Measurements from ENCODE around the gene TMEM240.
A peak's percentile ranks its signal among the peaks of the same experiment; 100 is the strongest.
"Not testable (repeated sequence)": the region's sequence is repeated elsewhere in the genome, so short reads cannot be mapped to it uniquely, and the experiment has no call there.

TMEM240 gene

DNA sequence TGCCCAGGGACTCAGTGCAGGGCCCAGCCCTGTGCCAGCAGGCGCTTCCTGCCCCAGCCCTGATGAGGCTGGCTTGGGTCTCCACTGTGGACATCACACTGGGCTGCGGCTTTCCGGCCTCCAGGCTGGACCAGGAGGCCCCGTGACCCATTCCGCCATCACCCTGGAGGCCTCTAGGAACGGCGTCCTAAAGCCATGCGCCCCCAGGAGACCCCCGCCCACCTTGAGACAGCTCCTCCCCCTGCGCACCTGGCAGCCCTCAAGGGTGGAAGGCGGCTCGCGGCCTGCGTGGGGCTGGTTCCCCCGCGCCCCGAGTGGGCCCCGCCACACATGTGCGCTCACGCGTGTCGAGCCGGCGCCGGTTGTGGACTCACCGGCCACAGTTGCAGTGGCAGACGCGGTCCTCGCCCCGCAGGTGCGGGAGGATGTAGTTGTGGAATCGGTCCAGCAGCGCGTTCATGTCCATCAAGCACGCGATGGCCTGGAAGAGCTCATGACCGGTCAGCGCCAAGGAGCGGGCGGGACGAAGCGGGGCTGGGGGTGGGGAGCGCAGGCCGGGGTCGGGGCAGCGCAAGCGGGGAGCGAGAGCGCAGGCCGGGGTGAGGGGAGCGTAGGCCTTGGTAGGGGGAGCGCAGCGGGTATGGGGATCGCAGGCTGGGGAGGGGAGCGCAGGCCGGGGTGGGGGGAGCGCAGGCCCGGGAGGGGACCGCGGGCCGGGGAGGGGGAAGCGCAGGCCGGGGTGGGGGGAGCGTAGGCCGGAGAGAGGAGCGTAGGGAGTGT, 924 bp downstream of the TMEM240 start:
- Mint-ChIP-seq H3K27me3 (peaks cover 5 to 12% of the 10 kb centered on the region in 2 donors), H3K4me1 (peaks cover 3 to 5% of the 10 kb centered on the region in 2 donors), H3K36me3 (peaks cover 24 to 28% of the 10 kb centered on the region in 2 donors), H3K4me3 (peak overlapping the region; percentile 76 to 78), H3K27ac (peak overlapping the region; percentile 71), H3K9me3 (no peaks in the 10 kb centered on the region)
- peak in 1 of 2 donors; percentile 4 for ATAC-seq (replicated peaks)
- no peak for DNase-seq

GRCh38 chr1:1538989-1539309, 1.5 kb downstream of the TMEM240 start:
- peaks cover 24 to 27% of the 10 kb centered on the region in 2 donors for H3K36me3 Mint-ChIP-seq
- peaks cover 5 to 12% of the 10 kb centered on the region in 2 donors for H3K27me3 Mint-ChIP-seq
- H3K27ac Mint-ChIP-seq = no peak overlapping the region
- DNase-seq = no peak
- no peak for ATAC-seq (replicated peaks)
- H3K4me3 Mint-ChIP-seq = peak overlapping the region; percentile 6 to 76
- no peaks in the 10 kb centered on the region for H3K9me3 Mint-ChIP-seq
- peaks cover 3 to 5% of the 10 kb centered on the region in 2 donors for H3K4me1 Mint-ChIP-seq

- H3K27me3 Mint-ChIP-seq = peaks cover 5 to 12% of the 10 kb centered on the region in 2 donors
- peaks cover 21 to 25% of the 10 kb centered on the region in 2 donors for H3K36me3 Mint-ChIP-seq
- no peak overlapping the region for H3K4me3 Mint-ChIP-seq
- ATAC-seq (replicated peaks) = no peak
- DNase-seq = no peak
- H3K27ac Mint-ChIP-seq = no peak overlapping the region
- H3K9me3 Mint-ChIP-seq = no peaks in the 10 kb centered on the region
- peaks cover 3 to 5% of the 10 kb centered on the region in 2 donors for H3K4me1 Mint-ChIP-seq
Observed at GRCh38 chr1:1538334-1538733, 2.1 kb downstream of the TMEM240 start.

GRCh38 chr1:1537626-1538250, 2.7 kb downstream of the TMEM240 start:
- Mint-ChIP-seq H3K27me3 (peaks cover 5 to 12% of the 10 kb centered on the region in 2 donors), H3K36me3 (peaks cover 18 to 23% of the 10 kb centered on the region in 2 donors), H3K9me3 (no peaks in the 10 kb centered on the region), H3K27ac (no peak overlapping the region), H3K4me1 (peaks cover 3 to 5% of the 10 kb centered on the region in 2 donors), H3K4me3 (no peak overlapping the region)
- DNase-seq = no peak
- ATAC-seq (replicated peaks) = no peak

GRCh38 chr1:1536938-1537546, 3.4 kb downstream of the TMEM240 start:
- peaks cover 3 to 5% of the 10 kb centered on the region in 2 donors for H3K4me1 Mint-ChIP-seq
- peaks cover 21 to 22% of the 10 kb centered on the region in 2 donors for H3K36me3 Mint-ChIP-seq
- DNase-seq = no peak
- no peak overlapping the region for H3K27ac Mint-ChIP-seq
- H3K9me3 Mint-ChIP-seq = peaks cover 1 to 2% of the 10 kb centered on the region in 2 donors
- no peak overlapping the region for H3K4me3 Mint-ChIP-seq
- ATAC-seq (replicated peaks) = no peak
- H3K27me3 Mint-ChIP-seq = peaks cover 5 to 12% of the 10 kb centered on the region in 2 donors

- DNase-seq (no peak), ATAC-seq (replicated peaks) (no peak)
- H3K36me3 Mint-ChIP-seq = peaks cover 19% of the 10 kb centered on the region in 2 donors
- peaks cover 5 to 12% of the 10 kb centered on the region in 2 donors for H3K27me3 Mint-ChIP-seq
- peaks cover 3 to 5% of the 10 kb centered on the region in 2 donors for H3K4me1 Mint-ChIP-seq
- H3K4me3 Mint-ChIP-seq = no peak overlapping the region
- H3K27ac Mint-ChIP-seq = no peak overlapping the region
- peaks cover 4% of the 10 kb centered on the region in 2 donors for H3K9me3 Mint-ChIP-seq
Observed at GRCh38 chr1:1536019-1536937, 4.1 kb downstream of the TMEM240 start.

DNA sequence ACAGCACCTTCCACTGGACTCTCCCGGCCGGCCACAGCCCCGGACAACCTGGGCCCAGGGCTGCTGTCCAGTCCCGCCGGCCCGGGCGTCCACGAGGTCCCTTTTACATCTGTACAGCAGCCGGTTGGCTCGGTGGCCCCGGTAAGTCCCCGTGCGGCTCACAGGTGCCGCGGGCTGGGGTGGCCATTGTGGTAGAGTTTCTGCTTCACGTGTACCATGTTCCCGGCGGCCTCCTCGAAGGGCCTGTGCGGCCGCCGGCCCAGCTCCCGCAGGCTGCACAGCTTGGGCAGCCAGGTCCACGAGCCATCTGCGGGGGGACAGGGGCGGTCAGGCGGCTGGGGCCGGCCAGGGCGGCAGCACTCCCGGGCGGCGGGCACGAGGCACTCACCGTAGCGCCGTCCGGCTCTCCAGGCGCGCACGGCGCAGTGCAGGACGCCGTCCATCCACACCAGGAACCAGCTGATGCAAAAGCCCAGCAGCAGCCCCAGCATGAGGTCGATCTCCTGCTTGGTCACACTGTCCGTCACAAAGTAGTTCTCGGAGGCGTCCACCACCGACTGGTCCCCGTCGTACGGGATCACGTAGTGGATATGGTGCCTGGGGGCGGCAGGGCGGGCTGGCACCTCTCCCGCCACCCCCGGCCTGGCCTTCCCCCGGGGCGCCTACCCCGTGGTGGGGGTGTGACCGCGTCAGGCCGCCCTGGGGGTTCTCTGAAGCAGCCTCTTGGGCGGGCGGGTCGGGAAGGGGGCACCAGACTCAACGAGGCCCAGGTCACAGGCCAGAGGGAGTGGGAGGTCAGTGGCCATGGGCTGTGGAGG, 5.0 kb downstream of the TMEM240 start:
- no peak for DNase-seq
- Mint-ChIP-seq H3K9me3 (peaks cover 4 to 6% of the 10 kb centered on the region in 2 donors), H3K27me3 (peaks cover 5 to 12% of the 10 kb centered on the region in 2 donors), H3K27ac (no peak overlapping the region), H3K4me3 (no peak overlapping the region), H3K4me1 (peaks cover 3 to 5% of the 10 kb centered on the region in 2 donors), H3K36me3 (peaks cover 24% of the 10 kb centered on the region in 2 donors)
- no peak for ATAC-seq (replicated peaks)

DNA sequence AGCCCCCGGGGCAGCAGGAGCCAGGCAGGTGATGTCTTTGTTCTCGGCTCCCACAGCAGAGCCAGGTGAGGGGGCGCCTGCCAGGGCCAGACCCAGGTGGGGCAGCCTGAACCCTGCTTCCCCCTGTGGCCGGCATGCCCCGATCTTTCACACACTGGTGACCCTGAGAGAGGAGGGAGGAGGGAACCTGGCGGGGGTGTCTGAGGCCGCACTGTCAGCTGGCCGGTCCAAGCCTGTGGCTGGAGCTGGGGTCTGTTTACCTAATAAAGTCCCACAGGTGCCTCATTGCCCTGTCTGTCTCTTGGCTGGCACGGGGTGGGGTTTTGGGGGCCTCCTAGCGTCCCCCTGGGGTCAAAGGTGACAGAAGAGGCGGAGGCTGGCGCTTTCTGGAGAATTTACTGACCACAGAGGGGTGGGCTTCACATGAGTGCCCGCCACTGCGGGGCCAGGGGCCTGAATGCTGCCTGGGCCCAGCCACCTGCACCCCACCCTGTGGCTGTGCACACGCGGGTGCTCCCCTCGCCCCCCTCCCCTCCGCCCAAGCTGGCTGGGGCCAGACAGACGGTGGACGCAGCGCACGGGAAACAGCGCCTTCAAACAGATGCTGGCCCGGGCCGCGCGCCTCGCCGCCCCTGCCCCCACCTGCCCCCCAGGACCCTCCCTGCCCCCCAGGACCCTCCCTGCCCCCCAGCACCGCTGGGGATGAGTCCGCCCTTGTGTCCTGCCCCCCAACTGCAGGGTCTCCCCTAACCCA, 5.8 kb downstream of the TMEM240 start:
- DNase-seq (no peak), ATAC-seq (replicated peaks) (no peak)
- H3K27ac Mint-ChIP-seq = no peak overlapping the region
- H3K9me3 Mint-ChIP-seq = peaks cover 4 to 6% of the 10 kb centered on the region in 2 donors
- H3K4me3 Mint-ChIP-seq = no peak overlapping the region
- H3K36me3 Mint-ChIP-seq = peaks cover 30 to 32% of the 10 kb centered on the region in 2 donors
- H3K27me3 Mint-ChIP-seq = peaks cover 5 to 11% of the 10 kb centered on the region in 2 donors
- peaks cover 2 to 5% of the 10 kb centered on the region in 2 donors for H3K4me1 Mint-ChIP-seq

DNA sequence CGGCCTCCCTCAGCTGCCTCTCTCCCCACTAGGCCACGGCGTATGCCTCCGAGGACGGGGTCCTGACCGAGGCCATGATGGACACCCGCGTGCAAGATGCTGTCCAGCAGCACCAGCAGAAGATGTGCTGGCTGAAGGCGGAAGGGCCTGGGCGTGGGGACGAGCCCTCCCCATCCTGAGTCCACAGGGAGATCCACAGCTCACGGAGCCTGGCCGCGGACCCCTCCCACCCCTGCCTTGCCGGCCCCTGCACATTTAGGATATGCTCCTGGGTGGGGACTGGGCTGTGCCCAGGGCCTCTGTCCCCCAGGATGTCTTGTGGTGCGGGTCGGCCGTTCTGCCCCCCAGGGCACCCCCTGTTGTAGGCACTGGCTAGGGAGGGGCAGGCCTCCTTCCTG, 6.5 kb downstream of the TMEM240 start:
- H3K4me3 Mint-ChIP-seq; H3K4me1 Mint-ChIP-seq; ATAC-seq (replicated peaks); H3K9me3 Mint-ChIP-seq; DNase-seq; H3K27ac Mint-ChIP-seq; H3K27me3 Mint-ChIP-seq: not testable (repeated sequence)
- H3K36me3 Mint-ChIP-seq = peaks cover 34% of the 10 kb centered on the region in 2 donors

DNA sequence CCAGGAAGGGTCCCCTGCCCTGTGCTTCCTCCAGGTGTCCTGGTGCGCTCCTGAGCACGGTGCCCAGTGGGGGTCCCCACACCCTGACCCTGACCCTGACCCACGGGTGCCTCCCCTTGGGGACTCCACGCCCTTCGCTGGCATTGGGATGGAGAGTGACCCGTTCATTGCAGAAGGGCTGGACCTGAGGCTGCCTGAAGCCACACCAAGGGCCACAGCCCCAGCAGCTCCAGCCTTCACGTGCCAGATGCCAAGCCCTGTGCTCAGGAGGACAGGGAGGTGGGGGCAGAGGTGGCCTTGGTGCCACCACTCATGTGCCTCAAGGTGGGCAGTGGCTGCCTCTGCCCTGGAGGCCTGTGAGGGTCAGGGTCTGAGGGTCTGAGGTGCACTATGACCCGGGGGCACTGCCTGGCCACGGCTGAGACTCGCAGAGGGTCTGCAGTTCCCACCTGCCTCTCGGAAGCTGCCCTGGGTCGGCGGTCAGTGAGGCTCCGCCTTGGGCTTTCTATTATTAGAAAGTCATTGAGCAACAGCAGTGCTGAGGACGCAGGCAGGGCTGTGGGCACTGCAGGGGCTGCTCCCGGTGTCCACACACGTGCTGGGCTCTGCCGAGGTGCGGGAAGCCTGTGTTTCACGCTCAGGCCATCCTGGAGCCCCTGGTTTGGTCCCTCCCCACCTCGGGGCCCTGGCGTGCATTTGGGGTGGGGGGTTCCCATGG, 7.1 kb downstream of the TMEM240 start:
- not testable (repeated sequence) for H3K27ac Mint-ChIP-seq; H3K9me3 Mint-ChIP-seq; H3K27me3 Mint-ChIP-seq; H3K4me3 Mint-ChIP-seq; DNase-seq; ATAC-seq (replicated peaks); H3K4me1 Mint-ChIP-seq
- H3K36me3 Mint-ChIP-seq = peaks cover 37 to 38% of the 10 kb centered on the region in 2 donors

- Mint-ChIP-seq H3K4me1 (no peaks in the 10 kb centered on the region), H3K4me3 (no peak overlapping the region), H3K36me3 (peaks cover 45% of the 10 kb centered on the region in 2 donors), H3K27ac (peak overlapping the region; percentile 65), H3K9me3 (peaks cover 4 to 6% of the 10 kb centered on the region in 2 donors), H3K27me3 (no peaks in the 10 kb centered on the region)
- DNase-seq (no peak), ATAC-seq (replicated peaks) (no peak)
Observed at GRCh38 chr1:1531947-1532346, 8.5 kb downstream of the TMEM240 start.

- Mint-ChIP-seq H3K27me3 (no peaks in the 10 kb centered on the region), H3K4me1 (no peaks in the 10 kb centered on the region), H3K27ac (no peak overlapping the region), H3K9me3 (peaks cover 4 to 6% of the 10 kb centered on the region in 2 donors), H3K36me3 (peaks cover 46 to 47% of the 10 kb centered on the region in 2 donors), H3K4me3 (no peak overlapping the region)
- DNase-seq = no peak
- no peak for ATAC-seq (replicated peaks)
Observed at GRCh38 chr1:1529936-1530335, 10.5 kb downstream of the TMEM240 start.
